Breast epithelium (tissue), 4 donors: ENCODE measurements around the gene INSM2. TPM values are rescaled to one million over a fixed set of nuclear protein-coding genes. Genes with fewer than 3 reads are reported as not detected.

Experiments used
- DNase-seq, 2 donors: peaks; one replicate each; pipeline ENCODE4 v3.0.0-alpha.2; 2019; ENCODE audit warnings: low spot score in 2 of 2
- H3K27ac ChIP-seq, 2 donors: fragments of 200-600 bp; sonication (generic) in 1 of 2; one replicate each; pipeline ENCODE4 v1.5.1; 2016 to 2019; ENCODE audit warnings: mild to moderate bottlenecking in 1 of 2
- H3K27me3 ChIP-seq, 2 donors: fragments of 200-600 bp; sonication (generic) in 1 of 2; one replicate each; pipeline versions ENCODE4 v1.5.1 to v1.6.0; 2017 to 2019; ENCODE audit warnings: control low read depth in 1 of 2, mild to moderate bottlenecking in 1 of 2
- H3K36me3 ChIP-seq: fragments of 200-600 bp; one replicate; pipeline ENCODE4 v1.5.1; 2019
- H3K4me1 ChIP-seq, 2 donors: fragments of 200-600 bp; sonication (generic); one replicate each; pipeline ENCODE4 v1.5.1; 2016 to 2019; ENCODE audit warnings: control low read depth in 1 of 2
- H3K4me3 ChIP-seq, 3 donors: fragments of 200-600 bp; sonication (generic); 1 replicate in 2 of 3; 2 replicates in 1 of 3; pipeline ENCODE4 v1.5.1; 2016 to 2019; ENCODE audit warnings: mild to moderate bottlenecking in 3 of 3, moderate library complexity in 2 of 3
- H3K9me3 ChIP-seq, 2 donors: fragments of 200-600 bp; sonication (generic) in 1 of 2; one replicate each; pipeline ENCODE4 v1.5.1; 2016 to 2019; ENCODE audit warnings: control low read depth in 1 of 2
- CTCF ChIP-seq, 3 donors: fragments of 450-650 bp; IDR thresholded peaks; one replicate each; pipeline ENCODE4 v1.5.1; 2016 to 2017; ENCODE audit warnings: antibody characterized with exemption in 3 of 3, mild to moderate bottlenecking in 3 of 3, moderate library complexity in 3 of 3
- POLR2A ChIP-seq: fragments of 450-650 bp; IDR thresholded peaks from one replicate; pipeline ENCODE4 v1.6.1; 2016; ENCODE audit warnings: antibody characterized with exemption, mild to moderate bottlenecking, moderate library complexity
- POLR2AphosphoS5 ChIP-seq, 3 donors: sonication (generic); formaldehyde crosslinking; IDR thresholded peaks; one replicate each; pipeline ENCODE4 v1.6.1; 2017; ENCODE audit warnings: antibody characterized with exemption in 3 of 3
- intact Hi-C: fragments of 100-400 bp; cut with DNase I; formaldehyde crosslinking; loops from one replicate; pipeline ENCODE4 v1.15.1; 2023; ENCODE audit warnings: low total_unique reads
- total RNA-seq, 3 donors: library from RNA; depleted of rRNA; stranded (reverse); fragments of >200 nt; gene quantifications; one replicate each; pipeline ENCODE4 v1.1.0, GENCODE V29; 2016

INSM2 gene
- total RNA-seq, 3 donors from 2014 or later, result not detected

- TF ChIP-seq POLR2A (no peak), POLR2AphosphoS5 (IDR thresholded peaks at IDR 0.05) (no peak), CTCF (IDR thresholded peaks at IDR 0.05) (no peak)
- no peaks in the 10 kb centered on the region for H3K27me3 ChIP-seq
- no peaks in the 10 kb centered on the region for H3K4me1 ChIP-seq
- no peaks in the 10 kb centered on the region for H3K36me3 ChIP-seq
- no peak overlapping the region for H3K4me3 ChIP-seq
- DNase-seq, result no peak
- no peak overlapping the region for H3K27ac ChIP-seq
- H3K9me3 ChIP-seq, result no peaks in the 10 kb centered on the region
- intact Hi-C loops, result no loop called here
Measured at GRCh38 chr14:35571598-35571997, 37.6 kb downstream of the INSM2 start.

GRCh38 chr14:35573911-35574310, 39.9 kb downstream of the INSM2 start:
- no peaks in the 10 kb centered on the region for H3K27me3 ChIP-seq

GRCh38 chr14:35576260-35576659, 42.3 kb downstream of the INSM2 start:
- H3K36me3 ChIP-seq, result no peaks in the 10 kb centered on the region
- no peaks in the 10 kb centered on the region for H3K27me3 ChIP-seq
- H3K4me3 ChIP-seq, result no peak overlapping the region
- H3K4me1 ChIP-seq, result no peaks in the 10 kb centered on the region
- no peaks in the 10 kb centered on the region for H3K9me3 ChIP-seq
- no peak overlapping the region for H3K27ac ChIP-seq
- intact Hi-C loops, result no loop called here
- TF ChIP-seq CTCF (IDR thresholded peaks at IDR 0.05), result no peak
- TF ChIP-seq POLR2AphosphoS5 (IDR thresholded peaks at IDR 0.05), result no peak
- TF ChIP-seq POLR2A, result no peak
- DNase-seq, result no peak

More at GRCh38 chr14:35573911-35574310, 39.9 kb downstream of the INSM2 start:
- intact Hi-C loops, result no loop called here
- DNase-seq, result no peak
- TF ChIP-seq CTCF (IDR thresholded peaks at IDR 0.05) (no peak), POLR2A (no peak), POLR2AphosphoS5 (IDR thresholded peaks at IDR 0.05) (no peak)
- Histone ChIP-seq H3K27ac (no peak overlapping the region), H3K9me3 (no peaks in the 10 kb centered on the region), H3K4me3 (no peak overlapping the region), H3K4me1 (no peaks in the 10 kb centered on the region), H3K36me3 (no peaks in the 10 kb centered on the region)

GRCh38 chr14:35576856-35577255, 42.9 kb downstream of the INSM2 start:
- no peak overlapping the region for H3K4me3 ChIP-seq
- H3K27me3 ChIP-seq, result no peaks in the 10 kb centered on the region
- intact Hi-C loops, result no loop called here
- H3K27ac ChIP-seq, result no peak overlapping the region
- no peaks in the 10 kb centered on the region for H3K4me1 ChIP-seq
- no peaks in the 10 kb centered on the region for H3K36me3 ChIP-seq
- no peaks in the 10 kb centered on the region for H3K9me3 ChIP-seq
- DNase-seq, result no peak
- TF ChIP-seq POLR2A (no peak), POLR2AphosphoS5 (IDR thresholded peaks at IDR 0.05) (no peak), CTCF (IDR thresholded peaks at IDR 0.05) (no peak)

- H3K27ac ChIP-seq, result no peak overlapping the region
- H3K36me3 ChIP-seq, result no peaks in the 10 kb centered on the region
- intact Hi-C loops, result no loop called here
- TF ChIP-seq POLR2A (no peak), POLR2AphosphoS5 (IDR thresholded peaks at IDR 0.05) (no peak), CTCF (IDR thresholded peaks at IDR 0.05) (no peak)
- no peaks in the 10 kb centered on the region for H3K9me3 ChIP-seq
- DNase-seq, result no peak
- H3K4me3 ChIP-seq, result no peak overlapping the region
- no peaks in the 10 kb centered on the region for H3K27me3 ChIP-seq
- no peaks in the 10 kb centered on the region for H3K4me1 ChIP-seq
Measured at GRCh38 chr14:35578135-35578534, 44.2 kb downstream of the INSM2 start.
